SK-N-SH treated with all-trans-retinoic acid at 6 μM for 48 hours (cell line): ENCODE results near the gene GRB2.

Experiments used
- GLIS3 ChIP-seq: fragments of 250-450 bp; sonication (Bioruptor Pico); IDR thresholded peaks from 2 replicates; pipeline ENCODE4 v1.5.0; 2020; ENCODE audit warnings: mild to moderate bottlenecking, moderate library complexity
- POU6F1 ChIP-seq: fragments of 250-450 bp; sonication (Bioruptor Pico); IDR thresholded peaks from 2 replicates; pipeline ENCODE4 v1.8.0; 2021; ENCODE audit warnings: low read depth, mild to moderate bottlenecking, moderate library complexity, borderline replicate concordance
- RARB ChIP-seq: fragments of 250-450 bp; sonication (Bioruptor Pico); IDR thresholded peaks from 2 replicates; pipeline ENCODE4 v1.8.0; 2021; ENCODE audit warnings: mild to moderate bottlenecking, moderate library complexity
- ZNF565 ChIP-seq: fragments of 450-650 bp; formaldehyde crosslinking; conservative IDR thresholded peaks from 2 replicates; pipeline ENCODE4 v1.5.0; 2020; ENCODE audit warnings: low read depth, mild to moderate bottlenecking, moderate library complexity

GRCh38 chr17:75397217-75397616, 8.3 kb downstream of the GRB2 start:
- TF ChIP-seq RARB (CRISPR knock-in tag) (no peak), ZNF565 (CRISPR knock-in tag) (no peak), POU6F1 (no peak), GLIS3 (CRISPR knock-in tag) (no peak)
